HL-60/S4 (cell line): Measurements from ENCODE around the gene SLC23A1.

Source experiments
- in situ Hi-C: fragments of 300-500 bp; cut with MboI; formaldehyde crosslinking; loops from 2 replicates; pipeline ENCODE4 v1.14.3; 2022; ENCODE audit warnings: low sequenced_read_pairs

SLC23A1 gene

GRCh38 chr5:139408191-139408590 lies 25.1 kb upstream of the SLC23A1 start:
- in situ Hi-C loops = no loop called here

DNA sequence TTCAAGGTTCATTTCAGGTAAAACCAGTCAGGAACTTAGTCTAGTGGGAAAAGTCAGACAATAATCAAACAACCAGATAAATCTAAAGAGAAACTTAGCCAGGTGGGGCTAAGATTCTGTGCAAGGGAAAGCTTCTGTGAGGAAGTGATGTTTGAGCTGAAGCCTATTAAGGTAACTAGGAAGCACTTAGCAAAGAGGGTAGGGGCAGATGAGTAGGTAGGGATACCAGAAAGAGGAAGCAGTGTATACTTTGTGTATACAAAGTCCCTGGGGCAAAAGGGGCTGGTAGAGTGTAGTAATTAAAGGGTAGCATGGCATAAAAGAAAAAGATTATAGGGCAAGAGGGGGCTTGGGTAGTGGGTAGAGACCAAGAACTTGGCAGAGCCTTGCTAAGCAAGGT lies 24.4 kb upstream of the SLC23A1 start:
- in situ Hi-C loops = no loop called here

GRCh38 chr5:139406963-139407362 lies 23.9 kb upstream of the SLC23A1 start:
- in situ Hi-C loops = no loop called here

GRCh38 chr5:139404484-139404840 lies 21.4 kb upstream of the SLC23A1 start:
- in situ Hi-C loops = no loop called here

DNA sequence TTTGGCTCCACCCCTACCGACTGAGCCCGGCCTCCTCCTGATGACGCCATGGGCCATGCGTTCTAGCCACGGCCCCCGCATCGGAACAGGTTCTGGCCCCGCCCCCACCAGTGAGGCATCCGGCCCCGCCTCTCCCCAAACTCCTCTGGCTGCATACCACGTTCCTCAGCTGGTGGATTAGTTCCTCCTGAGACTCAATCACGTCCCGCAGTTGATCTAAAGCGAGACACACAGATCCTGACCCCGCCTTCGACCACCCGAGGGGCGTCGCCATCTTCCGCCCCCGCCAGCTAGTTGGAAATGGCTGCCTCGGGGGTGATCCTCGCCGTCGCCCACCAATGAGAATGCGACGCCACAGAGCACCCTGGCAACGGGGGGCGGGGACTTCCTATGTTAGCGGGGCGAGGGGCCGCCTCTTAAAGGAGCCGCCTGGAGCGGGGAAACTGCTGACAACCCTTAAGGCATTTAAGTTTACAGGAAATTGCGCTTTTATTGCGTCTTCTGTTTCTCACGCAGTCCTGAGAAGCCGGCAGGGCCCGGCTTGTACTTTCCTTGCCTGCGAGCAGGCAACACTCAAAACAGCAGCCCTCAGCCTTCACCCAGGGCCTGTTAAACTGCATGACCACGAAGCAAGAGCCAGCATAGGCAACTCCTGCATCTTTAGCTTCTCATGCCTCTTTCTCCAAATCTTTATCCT lies 20.8 kb upstream of the SLC23A1 start, which contains the start of gene SPATA24:
TSS of gene SPATA24 (minus strand) at position 303 of the 697 bp plus-strand sequence. CDS start at position 274, 29 bp downstream.
- in situ Hi-C loops = no loop called here

DNA sequence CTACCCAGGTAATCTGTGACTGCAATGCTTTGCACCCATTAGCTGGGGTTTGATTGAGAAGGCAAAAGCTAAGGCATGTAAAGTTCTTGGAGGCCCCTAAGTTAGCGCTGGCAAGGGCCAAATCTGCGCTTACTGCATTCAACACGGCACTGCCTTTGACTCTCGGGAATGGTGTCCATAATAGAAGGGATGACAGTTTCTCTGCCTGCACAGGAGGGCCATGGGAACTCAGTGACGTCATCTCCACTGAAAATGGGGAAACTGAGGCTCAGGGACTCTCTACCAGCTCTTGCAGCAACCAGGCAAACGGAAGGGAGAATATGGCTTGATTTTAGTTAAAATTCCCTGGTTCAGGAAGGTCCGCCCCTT lies 20.3 kb upstream of the SLC23A1 start:
- in situ Hi-C loops = no loop called here

DNA sequence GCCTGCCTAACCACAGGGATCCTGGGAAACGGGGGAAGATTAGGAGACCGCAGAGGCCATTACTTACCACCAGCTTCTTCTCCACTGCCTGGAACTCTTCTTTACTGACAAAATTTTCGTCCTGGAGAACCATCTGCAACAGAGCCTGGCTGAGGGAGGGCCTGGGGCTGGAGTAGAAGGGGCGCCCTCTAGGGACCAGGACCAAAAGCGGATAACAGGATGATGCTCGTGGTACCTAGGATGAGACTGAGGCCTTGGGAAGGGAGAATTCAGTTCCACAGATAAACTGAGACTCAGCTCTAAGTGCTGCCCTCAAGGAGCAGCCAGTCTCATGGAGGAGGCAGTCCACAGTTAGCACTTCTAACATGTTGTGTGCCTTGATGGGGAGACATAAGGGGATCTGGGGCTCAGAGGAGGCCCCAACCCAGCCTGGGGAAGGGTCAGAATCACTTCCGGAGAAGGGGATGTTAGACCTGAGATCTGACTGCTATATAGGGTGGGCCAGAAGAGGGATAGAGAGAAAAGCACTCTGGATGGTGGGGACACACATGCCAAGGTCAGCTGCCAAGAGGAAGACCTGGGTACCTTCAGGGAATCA lies 19.6 kb upstream of the SLC23A1 start:
- in situ Hi-C loops = no loop called here

DNA sequence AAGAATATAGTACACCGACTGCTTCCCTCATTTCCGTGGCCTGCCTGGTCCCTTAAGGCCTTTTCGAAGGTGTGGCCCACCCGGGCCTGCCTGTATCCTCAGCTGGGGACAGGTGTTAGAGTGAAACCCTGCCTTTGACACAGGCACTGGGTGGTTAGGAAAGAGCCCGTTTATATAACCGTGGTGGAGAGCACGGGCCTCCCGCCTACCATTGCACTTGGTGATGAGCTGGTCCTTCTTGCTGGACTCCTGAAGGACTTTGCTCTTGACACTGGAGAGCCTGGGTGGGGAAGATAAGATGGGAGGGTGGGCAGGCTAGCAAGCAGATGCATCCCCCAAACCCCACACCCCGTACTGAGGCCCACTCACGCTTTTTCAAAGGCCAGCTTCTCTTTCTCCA lies 18.4 kb upstream of the SLC23A1 start:
- in situ Hi-C loops = no loop called here

GRCh38 chr5:139399501-139400121 lies 16.5 kb upstream of the SLC23A1 start:
- in situ Hi-C loops = no loop called here

- in situ Hi-C loops = no loop called here
Observed at GRCh38 chr5:139397921-139398320, 14.8 kb upstream of the SLC23A1 start.

DNA sequence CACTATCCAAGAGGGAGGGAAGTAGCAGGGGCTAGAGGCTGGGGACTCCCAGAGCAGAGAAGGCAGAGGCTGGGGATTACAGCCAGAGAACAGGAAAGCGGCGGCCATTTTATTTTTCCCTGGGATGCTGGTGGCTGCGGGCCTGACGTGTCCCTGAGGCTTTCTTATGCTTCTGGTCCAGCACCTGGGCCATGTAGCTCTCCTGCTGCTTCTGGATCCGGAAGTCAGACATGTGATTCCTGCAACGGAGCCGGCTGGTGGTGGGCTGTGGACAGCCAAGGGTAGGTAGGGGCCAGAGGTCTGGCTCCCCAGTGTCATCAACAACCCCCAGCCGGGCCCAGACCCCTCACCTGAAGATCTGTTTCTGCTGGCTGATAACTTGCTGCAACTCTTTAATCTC lies 13.6 kb upstream of the SLC23A1 start:
- in situ Hi-C loops = no loop called here

GRCh38 chr5:139395844-139396640 lies 12.9 kb upstream of the SLC23A1 start:
- in situ Hi-C loops = no loop called here

DNA sequence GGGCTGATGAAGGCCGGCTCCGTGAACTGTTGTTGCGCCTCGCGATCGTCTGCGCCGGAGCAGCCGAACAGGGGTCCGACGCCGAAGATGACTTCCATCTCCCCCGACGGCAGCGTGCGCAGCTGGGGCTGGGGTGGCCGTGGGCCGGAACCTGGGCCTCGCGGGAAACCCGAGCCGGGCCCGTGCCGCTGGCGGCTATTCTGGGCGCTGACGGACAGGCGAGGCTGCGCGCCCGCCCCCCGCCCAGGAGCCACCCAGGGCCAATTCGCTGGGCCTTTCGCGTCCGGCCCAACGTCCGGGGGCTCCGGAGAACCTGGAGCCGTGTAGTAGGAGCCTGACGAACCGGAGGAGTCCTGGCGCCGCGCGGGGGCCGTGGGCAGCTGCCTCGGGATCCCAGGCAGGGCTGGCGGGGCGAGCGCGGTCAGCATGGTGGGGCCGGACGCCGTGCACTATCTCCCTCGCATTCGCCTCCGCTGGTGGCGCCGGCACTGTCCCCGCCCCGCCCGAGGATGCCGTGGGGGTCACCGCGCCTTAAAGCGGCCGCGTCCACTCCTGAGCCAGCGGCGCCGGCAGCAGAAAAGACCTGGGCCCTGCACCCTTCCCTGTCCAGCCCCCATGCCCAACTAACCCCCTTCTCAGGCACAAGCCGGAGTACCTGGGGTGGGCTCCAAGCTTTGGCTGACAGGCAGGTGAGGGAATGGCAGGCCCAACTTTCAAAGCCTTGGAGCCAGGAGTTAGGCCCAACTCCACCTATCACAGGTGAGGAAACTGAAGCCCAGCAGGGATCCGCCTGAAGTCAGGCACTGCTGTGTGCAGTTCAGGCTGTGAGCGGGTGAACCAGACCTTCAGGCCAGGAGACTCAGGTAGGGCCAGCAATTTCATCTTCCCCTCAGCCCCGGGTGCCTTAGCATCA lies 11.8 kb upstream of the SLC23A1 start, which contains the start of gene PROB1:
TSS of gene PROB1 (minus strand) at position 451 of the 913 bp plus-strand sequence. CDS start at position 428, 23 bp downstream.
- in situ Hi-C loops = no loop called here

- in situ Hi-C loops = no loop called here
Observed at GRCh38 chr5:139394123-139394653, 11.1 kb upstream of the SLC23A1 start.

DNA sequence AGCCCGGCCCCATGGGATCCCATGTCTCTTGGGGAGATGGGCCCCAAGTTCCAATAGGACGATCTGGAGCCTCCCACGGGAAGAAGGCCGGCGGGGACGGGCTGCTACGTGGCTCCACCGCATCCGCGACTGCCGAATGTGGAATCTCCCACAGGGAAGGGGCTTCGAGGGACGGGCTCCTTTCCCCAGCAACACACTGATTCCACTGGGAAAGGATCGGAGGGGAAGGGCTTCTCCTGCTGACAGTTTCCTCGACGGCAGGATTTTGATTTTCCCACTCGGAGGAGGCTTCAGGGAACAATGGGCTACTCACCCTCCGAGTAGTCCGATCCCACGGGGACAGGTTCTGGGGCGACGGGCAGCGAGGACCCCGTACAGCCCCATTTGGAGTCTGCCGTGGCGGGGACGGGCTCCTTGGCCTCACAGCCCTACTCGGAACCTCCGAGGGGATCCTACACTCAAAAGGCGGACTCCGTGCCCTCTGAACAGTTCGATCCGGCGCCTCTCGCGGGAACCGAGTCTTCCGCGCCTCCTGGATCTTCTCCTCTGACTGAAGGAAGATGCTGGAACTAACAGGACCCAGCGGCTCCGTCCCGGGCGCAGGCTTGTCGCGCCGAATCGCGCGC lies 10.5 kb upstream of the SLC23A1 start:
- in situ Hi-C loops = no loop called here

DNA sequence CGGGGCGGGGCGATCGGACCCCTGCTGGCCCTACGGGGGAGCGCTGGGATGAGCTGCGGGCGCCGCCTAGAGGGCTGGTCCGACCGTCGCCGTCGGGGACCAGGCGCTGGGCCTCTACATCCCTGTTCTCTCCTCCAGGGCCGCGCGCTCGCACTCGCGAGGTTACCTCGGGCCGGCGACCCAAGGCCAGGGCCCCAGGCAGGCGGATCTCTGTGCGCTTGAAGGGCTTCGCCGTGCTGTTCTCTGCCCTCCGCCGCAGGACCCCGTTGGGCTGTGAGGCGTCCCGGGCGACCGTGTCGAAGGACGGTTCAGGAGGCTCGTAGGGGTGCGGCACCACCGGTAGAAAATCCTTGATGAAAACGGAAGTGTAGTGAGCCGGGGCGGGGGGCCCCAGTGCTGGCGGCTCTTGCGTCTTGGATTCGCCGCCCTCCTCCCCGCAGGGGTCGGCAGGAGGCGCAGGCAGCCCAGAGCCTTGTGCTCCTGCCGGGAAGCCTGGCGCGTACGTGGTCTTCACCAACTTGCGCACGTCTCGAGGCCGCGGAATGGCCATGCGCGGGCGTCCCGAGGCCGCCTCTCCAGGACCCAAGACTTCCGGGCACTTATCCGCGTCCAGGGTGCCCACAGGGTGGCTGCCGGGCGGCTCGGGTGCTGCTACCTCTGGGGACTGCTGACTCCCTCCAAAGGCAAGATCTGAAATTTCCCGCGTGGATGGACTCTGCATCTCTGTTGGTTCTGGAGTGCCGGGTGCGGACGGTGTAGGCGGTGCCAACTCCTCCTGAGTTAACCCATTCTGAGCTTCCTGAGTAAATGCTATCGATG lies 9.8 kb upstream of the SLC23A1 start:
- in situ Hi-C loops = no loop called here

DNA sequence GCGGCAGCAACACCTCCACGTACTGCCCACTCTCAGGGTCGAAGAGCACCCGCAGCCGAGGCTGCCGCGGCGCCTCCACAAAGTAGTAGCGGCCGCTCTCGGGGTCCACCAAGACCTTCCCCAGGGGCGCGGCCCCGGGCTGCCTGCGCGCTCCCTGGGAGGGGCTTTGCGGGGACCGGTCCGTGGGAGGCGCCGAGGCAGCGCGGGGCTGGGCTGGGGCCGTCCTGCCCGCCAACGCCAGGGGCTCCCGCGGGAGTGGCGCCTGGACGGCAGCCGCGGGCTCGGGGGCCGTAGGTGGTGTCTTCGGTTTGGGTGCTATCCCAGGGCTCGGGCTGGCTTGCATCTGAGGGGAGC lies 9.2 kb upstream of the SLC23A1 start:
- in situ Hi-C loops = no loop called here

DNA sequence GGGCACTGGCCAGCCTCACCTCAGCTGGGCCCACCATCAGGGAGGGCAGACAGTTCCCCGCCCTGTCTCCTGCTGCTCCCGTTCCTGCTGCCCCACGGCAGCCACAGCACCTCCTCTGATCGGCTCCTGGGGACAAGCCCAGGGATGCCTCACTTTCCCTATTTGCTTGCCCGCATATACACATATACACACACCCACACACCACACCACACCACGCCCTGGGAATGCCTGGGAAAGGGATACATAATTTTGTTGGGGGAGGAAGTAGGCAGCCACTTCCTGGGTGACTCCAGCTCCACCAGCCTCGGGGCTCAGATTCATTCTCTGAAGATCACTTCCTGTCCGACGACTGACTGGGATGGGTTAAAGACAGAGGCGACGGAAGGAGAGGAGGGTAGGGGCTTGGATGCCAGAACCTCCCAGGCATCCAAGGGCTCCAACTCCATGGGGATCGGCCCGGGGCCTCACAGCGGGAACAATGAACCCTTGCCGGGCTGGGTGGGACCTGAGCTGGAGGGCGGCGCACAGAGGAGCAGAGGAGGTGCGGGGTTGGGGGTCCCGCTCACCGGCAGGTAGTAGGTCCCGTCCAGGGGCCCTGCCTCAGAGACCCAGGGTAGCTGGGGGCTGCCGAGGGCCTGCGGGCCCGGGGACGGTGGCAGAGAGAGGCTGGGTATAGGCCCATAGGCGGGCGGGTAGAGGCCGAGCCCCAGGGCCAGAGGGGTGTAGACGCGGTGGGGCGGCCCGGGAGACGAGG lies 8.7 kb upstream of the SLC23A1 start:
- in situ Hi-C loops = no loop called here
